Mesenchymal stem cell (in vitro differentiated cells and primary cell): ENCODE results near the gene TENM3.

Experiments
- DNase-seq: peaks from one replicate; pipeline ENCODE4 v3.0.0-alpha.2; 2013
- H2AFZ ChIP-seq: one replicate; pipeline ENCODE4 v1.6.1; 2013; ENCODE audit warnings: low read depth, mild to moderate bottlenecking, control low read depth, inconsistent platforms, low read length, moderate library complexity
- H2AK5ac ChIP-seq: 2 replicates; pipeline ENCODE4 v1.6.1; 2013; ENCODE audit warnings: low read length, moderate library complexity, mild to moderate bottlenecking, inconsistent platforms; ENCODE audit not compliant: severe bottlenecking
- H2BK120ac ChIP-seq: one replicate; pipeline ENCODE4 v1.6.1; 2013; ENCODE audit warnings: low read depth, mild to moderate bottlenecking, inconsistent platforms, low read length, moderate library complexity
- H2BK12ac ChIP-seq, 2 experiments: one replicate each; pipeline ENCODE4 v1.6.1; 2013; ENCODE audit warnings: inconsistent platforms in 2 of 2, low read length in 2 of 2, mild to moderate bottlenecking in 2 of 2, moderate library complexity in 2 of 2, control low read depth in 1 of 2
- H2BK15ac ChIP-seq: one replicate; pipeline ENCODE4 v1.6.1; 2013; ENCODE audit warnings: mild to moderate bottlenecking, low read depth, inconsistent platforms; ENCODE audit not compliant: poor library complexity, severe bottlenecking
- H2BK5ac ChIP-seq: 2 replicates; pipeline ENCODE4 v1.6.1; 2013; ENCODE audit warnings: low read depth, mild to moderate bottlenecking, low read length, control low read depth, inconsistent platforms; ENCODE audit not compliant: poor library complexity, severe bottlenecking
- H3K14ac ChIP-seq, 2 experiments: one replicate each; pipeline ENCODE4 v1.6.1; 2013; ENCODE audit warnings: inconsistent platforms in 2 of 2, low read length in 2 of 2, control low read depth in 1 of 2, mild to moderate bottlenecking in 1 of 2, moderate library complexity in 1 of 2
- H3K18ac ChIP-seq, 2 experiments: one replicate each; pipeline ENCODE4 v1.6.1; 2013; ENCODE audit warnings: inconsistent platforms in 2 of 2, low read length in 2 of 2, control low read depth in 1 of 2, low read depth in 1 of 2, mild to moderate bottlenecking in 1 of 2
- H3K23ac ChIP-seq, 2 experiments: one replicate each; pipeline ENCODE4 v1.6.1; 2013; ENCODE audit warnings: inconsistent platforms in 2 of 2, low read length in 2 of 2, mild to moderate bottlenecking in 2 of 2, moderate library complexity in 2 of 2, control low read depth in 1 of 2
- H3K27ac ChIP-seq: 2 replicates; pipeline ENCODE4 v1.5.1; 2013; ENCODE audit warnings: mild to moderate bottlenecking, moderate library complexity, low read length, control low read depth, inconsistent platforms; ENCODE audit not compliant: poor library complexity, severe bottlenecking
- H3K27me3 ChIP-seq, 2 experiments: 2 replicates each; pipeline versions ENCODE4 v1.6.1 to v1.7.0; 2013; ENCODE audit warnings: low read length in 2 of 2, mild to moderate bottlenecking in 2 of 2, moderate library complexity in 2 of 2, control low read depth in 1 of 2, inconsistent platforms in 1 of 2; ENCODE audit not compliant: control insufficient read depth in 1 of 2, insufficient read depth in 1 of 2
- H3K36me3 ChIP-seq, 2 experiments: 2 replicates each; pipeline versions ENCODE4 v1.6.1 to v1.7.0; 2013; ENCODE audit warnings: low read length in 2 of 2, control low read depth in 1 of 2, inconsistent platforms in 1 of 2, low read depth in 1 of 2, mild to moderate bottlenecking in 1 of 2; ENCODE audit not compliant: insufficient read depth in 2 of 2, control insufficient read depth in 1 of 2
- H3K4ac ChIP-seq, 2 experiments: one replicate each; pipeline ENCODE4 v1.6.1; 2013; ENCODE audit warnings: inconsistent platforms in 2 of 2, low read length in 2 of 2, mild to moderate bottlenecking in 2 of 2, moderate library complexity in 2 of 2, control low read depth in 1 of 2, low read depth in 1 of 2
- H3K4me1 ChIP-seq: 2 replicates; pipeline ENCODE4 v1.6.1; 2013; ENCODE audit warnings: low read depth, low read length, control low read depth; ENCODE audit not compliant: control insufficient read depth, insufficient read depth
- H3K4me2 ChIP-seq: 2 replicates; pipeline ENCODE4 v1.6.1; 2013; ENCODE audit warnings: low read length, mild to moderate bottlenecking, inconsistent platforms; ENCODE audit not compliant: poor library complexity, severe bottlenecking
- H3K4me3 ChIP-seq, 2 experiments: 2 replicates each; pipeline versions ENCODE4 v1.5.1 to v1.7.0; 2013; ENCODE audit warnings: low read length in 2 of 2, mild to moderate bottlenecking in 2 of 2, control low read depth in 1 of 2, low read depth in 1 of 2; ENCODE audit not compliant: insufficient read depth in 1 of 2
- H3K79me1 ChIP-seq: replicated peaks from 2 replicates; pipeline ENCODE4 v1.6.1; 2013; ENCODE audit warnings: mild to moderate bottlenecking, control low read depth, low read length, inconsistent platforms; ENCODE audit not compliant: poor library complexity, severe bottlenecking
- H3K9ac ChIP-seq: 2 replicates; pipeline ENCODE4 v1.7.0; 2013; ENCODE audit warnings: mild to moderate bottlenecking, low read length, moderate library complexity
- H3K9me3 ChIP-seq: 2 replicates; pipeline ENCODE4 v1.7.0; 2013; ENCODE audit warnings: mild to moderate bottlenecking, low read length; ENCODE audit not compliant: control insufficient read depth
- H4K8ac ChIP-seq: one replicate; pipeline ENCODE4 v1.6.1; 2013; ENCODE audit warnings: inconsistent platforms, mild to moderate bottlenecking, low read length, moderate library complexity
- H4K91ac ChIP-seq: one replicate; pipeline ENCODE4 v1.6.1; 2013; ENCODE audit warnings: mild to moderate bottlenecking, low read length, inconsistent platforms
- WGBS: methylation state at CpG from one replicate; pipeline ENCODE4 v1.1.7; 2013; ENCODE audit warnings: mixed read lengths; 5-methylcytosine and 5-hydroxymethylcytosine counted together

Gene TENM3

GRCh38 chr4:182806259-182807252 lies 563.4 kb downstream of the TENM3 start:
- Histone ChIP-seq H2BK12ac (no peak overlapping the region), H3K36me3 (no peaks in the 10 kb centered on the region), H2BK15ac (no peak overlapping the region), H3K79me1 (no peaks in the 10 kb centered on the region), H4K8ac (peak overlapping the region; percentile 10), H4K91ac (peak overlapping the region; percentile 70), H3K27me3 (no peaks in the 10 kb centered on the region), H3K4me1 (peaks cover 25% of the 10 kb centered on the region), H3K4ac (peak overlapping the region in 1 of 2 experiments; percentile 33), H3K27ac (peak overlapping the region; percentile 59), H3K4me2 (peak overlapping the region; percentile 78), H3K23ac (peak overlapping the region in 1 of 2 experiments; percentile 54), H3K18ac (peak overlapping the region; percentile 45 to 85), H2BK5ac (no peak overlapping the region), H2BK120ac (no peak overlapping the region), H3K14ac (no peak overlapping the region), H2AFZ (peak overlapping the region; percentile 21), H2AK5ac (no peak overlapping the region), H3K4me3 (peak overlapping the region; percentile 57 to 79), H3K9ac (peak overlapping the region; percentile 74), H3K9me3 (no peaks in the 10 kb centered on the region)
- 4% methylated on average over 68 of the region's 68 CpGs for WGBS
- peak; percentile 75 for DNase-seq

- Histone ChIP-seq H2AFZ (peak overlapping the region; percentile 21), H3K14ac (no peak overlapping the region), H2BK12ac (no peak overlapping the region), H3K4ac (no peak overlapping the region), H3K27me3 (no peaks in the 10 kb centered on the region), H3K36me3 (no peaks in the 10 kb centered on the region), H3K4me2 (peak overlapping the region; percentile 78), H3K27ac (no peak overlapping the region), H3K9me3 (no peaks in the 10 kb centered on the region), H3K18ac (no peak overlapping the region), H3K79me1 (no peaks in the 10 kb centered on the region), H2BK15ac (no peak overlapping the region), H2AK5ac (no peak overlapping the region), H3K4me1 (peaks cover 25% of the 10 kb centered on the region), H3K9ac (peak overlapping the region; percentile 74), H3K23ac (no peak overlapping the region), H2BK120ac (no peak overlapping the region), H4K91ac (no peak overlapping the region), H3K4me3 (peak overlapping the region in 1 of 2 experiments; percentile 79), H4K8ac (peak overlapping the region; percentile 10), H2BK5ac (no peak overlapping the region)
- peak; percentile 11 for DNase-seq
- 73% methylated on average over 12 of the region's 12 CpGs for WGBS
Observed at GRCh38 chr4:182807346-182807745, 564.1 kb downstream of the TENM3 start.

GRCh38 chr4:182807767-182808548 lies 564.8 kb downstream of the TENM3 start:
- 96% methylated on average over 45 of the region's 45 CpGs for WGBS
- Histone ChIP-seq H3K4me1 (peaks cover 25% of the 10 kb centered on the region), H3K79me1 (no peaks in the 10 kb centered on the region)

More at GRCh38 chr4:182807767-182808548, 564.8 kb downstream of the TENM3 start:
- no peaks in the 10 kb centered on the region for H3K36me3 ChIP-seq
- H2BK5ac ChIP-seq, result no peak overlapping the region
- H3K4ac ChIP-seq, result no peak overlapping the region
- no peak overlapping the region for H2AK5ac ChIP-seq
- H3K23ac ChIP-seq, result no peak overlapping the region
- no peak overlapping the region for H2BK15ac ChIP-seq
- no peaks in the 10 kb centered on the region for H3K9me3 ChIP-seq
- H3K18ac ChIP-seq, result no peak overlapping the region
- no peak overlapping the region for H2AFZ ChIP-seq
- DNase-seq, result no peak
- H3K14ac ChIP-seq, result no peak overlapping the region
- H4K91ac ChIP-seq, result peak overlapping the region; percentile 47
- no peak overlapping the region for H4K8ac ChIP-seq
- H2BK120ac ChIP-seq, result no peak overlapping the region
- H2BK12ac ChIP-seq, result no peak overlapping the region
- no peak overlapping the region for H3K4me2 ChIP-seq
- no peak overlapping the region for H3K4me3 ChIP-seq
- no peak overlapping the region for H3K9ac ChIP-seq
- H3K27ac ChIP-seq, result no peak overlapping the region
- H3K27me3 ChIP-seq, result no peaks in the 10 kb centered on the region
